GM23248 (cell line): ENCODE data around the gene GALNT5.

Experiments
- EZH2 ChIP-seq: fragments of 200-600 bp; sonication (generic); IDR thresholded peaks from 2 replicates; pipeline ENCODE4 v1.6.1; 2018; ENCODE audit warnings: antibody characterized with exemption, mild to moderate bottlenecking; ENCODE audit not compliant: insufficient read depth, poor library complexity, severe bottlenecking
- EZH2phosphoT487 ChIP-seq: fragments of 200-600 bp; sonication (generic); IDR thresholded peaks from 2 replicates; pipeline ENCODE4 v1.6.1; 2018; ENCODE audit warnings: antibody characterized with exemption, moderate library complexity, mild to moderate bottlenecking, low read depth; ENCODE audit not compliant: insufficient read depth

DNA sequence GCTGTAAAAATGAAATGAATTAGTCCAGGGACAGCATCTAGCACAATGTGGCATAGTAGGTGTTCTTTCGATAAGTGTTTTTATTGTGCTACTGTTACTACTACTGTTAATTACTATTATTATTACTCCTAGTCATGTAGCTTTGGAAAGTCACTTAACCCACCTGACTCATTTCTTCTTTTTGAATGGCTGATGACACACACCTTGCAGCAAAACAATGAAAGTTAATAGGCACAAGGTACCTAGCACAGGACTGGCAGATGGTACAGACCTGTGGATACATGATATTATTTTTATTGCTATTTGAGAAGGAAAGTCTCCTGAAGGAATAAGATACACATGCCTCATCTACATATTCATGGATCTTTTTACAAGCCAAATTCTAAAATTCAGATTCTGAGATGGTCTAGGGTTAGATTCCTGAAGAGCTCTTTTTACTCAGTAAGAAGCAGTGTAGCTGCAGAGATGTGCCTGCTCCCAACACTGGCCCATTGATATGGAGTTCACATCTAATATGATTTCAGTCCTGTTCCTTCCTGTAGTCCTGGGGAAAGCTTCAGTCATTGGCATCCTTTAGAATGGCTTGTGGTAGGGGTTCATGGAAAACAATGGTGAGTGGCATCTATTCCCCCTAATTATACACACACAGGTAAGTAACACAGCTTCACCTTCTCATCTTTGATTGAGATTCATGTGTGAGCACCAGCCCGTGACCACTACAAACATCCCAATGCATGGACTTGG lies 76.0 kb downstream of the GALNT5 start:
- TF ChIP-seq EZH2 = no peak
- TF ChIP-seq EZH2phosphoT487 = no peak
